ENCODE data around the gene STX1B. TPM values are rescaled to one million over a fixed set of nuclear protein-coding genes. Genes with fewer than 3 reads are reported as not detected.
A peak's percentile ranks its signal among the peaks of the same experiment; 100 is the strongest.

The STX1B gene
- polyA plus RNA-seq, 1 experiment: 4.2 TPM

GRCh38 chr16:31000671-31001382, 9.6 kb downstream of the STX1B start:
- ChIA-PET POLR2A (no interaction called here), CTCF (interaction anchor here (2.7 kb wide), 1 partner anchor 16 kb away, joined by 10 read pairs; the partner anchor contains the start of gene HSD3B7)
- TF ChIP-seq, protein P1, sequence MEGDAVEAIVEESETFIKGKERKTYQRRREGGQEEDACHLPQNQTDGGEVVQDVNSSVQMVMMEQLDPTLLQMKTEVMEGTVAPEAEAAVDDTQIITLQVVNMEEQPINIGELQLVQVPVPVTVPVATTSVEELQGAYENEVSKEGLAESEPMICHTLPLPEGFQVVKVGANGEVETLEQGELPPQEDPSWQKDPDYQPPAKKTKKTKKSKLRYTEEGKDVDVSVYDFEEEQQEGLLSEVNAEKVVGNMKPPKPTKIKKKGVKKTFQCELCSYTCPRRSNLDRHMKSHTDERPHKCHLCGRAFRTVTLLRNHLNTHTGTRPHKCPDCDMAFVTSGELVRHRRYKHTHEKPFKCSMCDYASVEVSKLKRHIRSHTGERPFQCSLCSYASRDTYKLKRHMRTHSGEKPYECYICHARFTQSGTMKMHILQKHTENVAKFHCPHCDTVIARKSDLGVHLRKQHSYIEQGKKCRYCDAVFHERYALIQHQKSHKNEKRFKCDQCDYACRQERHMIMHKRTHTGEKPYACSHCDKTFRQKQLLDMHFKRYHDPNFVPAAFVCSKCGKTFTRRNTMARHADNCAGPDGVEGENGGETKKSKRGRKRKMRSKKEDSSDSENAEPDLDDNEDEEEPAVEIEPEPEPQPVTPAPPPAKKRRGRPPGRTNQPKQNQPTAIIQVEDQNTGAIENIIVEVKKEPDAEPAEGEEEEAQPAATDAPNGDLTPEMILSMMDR (IDR thresholded peaks at IDR 0.05; ENCODE audit: low read depth, low read length): no peak

GRCh38 chr16:30998852-30999761, 11.3 kb downstream of the STX1B start:
- TF ChIP-seq, protein P1 (IDR thresholded peaks at IDR 0.05; ENCODE audit: low read depth, low read length): no peak
- POLR2A ChIA-PET: interaction anchor here (0.7 to 0.9 kb wide), 3 partner anchors 53 to 180 kb away, joined by 3 to 10 read pairs (median 3); partner anchors contain the start of genes FUS and ZNF646
- Histone ChIP-seq H3K27ac (ENCODE audit: low read depth, low read length) (peak overlapping the region; percentile 99), H3K9me3 (ENCODE audit: control insufficient read depth, insufficient read depth, low read length) (no peaks in the 10 kb centered on the region), H3K4me3 (ENCODE audit: low read depth, low read length) (no peak overlapping the region), H3K27me3 (ENCODE audit: control insufficient read depth, insufficient read depth, low read length) (no peaks in the 10 kb centered on the region)
- CTCF ChIA-PET: interaction anchor here (0.9 to 2.7 kb wide), 3 partner anchors 14 to 143 kb away, joined by 3 to 10 read pairs (median 9); partner anchors contain the start of gene HSD3B7
- no peak for DNase-seq (ENCODE audit: low read depth, low spot score)

More at GRCh38 chr16:31000671-31001382, 9.6 kb downstream of the STX1B start:
- no peaks in the 10 kb centered on the region for H3K9me3 ChIP-seq (ENCODE audit: control insufficient read depth, insufficient read depth, low read length)
- H3K4me3 ChIP-seq (ENCODE audit: low read depth, low read length): no peak overlapping the region
- no peaks in the 10 kb centered on the region for H3K27me3 ChIP-seq (ENCODE audit: control insufficient read depth, insufficient read depth, low read length)
- DNase-seq (ENCODE audit: low read depth, low spot score): no peak
- H3K27ac ChIP-seq (ENCODE audit: low read depth, low read length): no peak overlapping the region

DNA sequence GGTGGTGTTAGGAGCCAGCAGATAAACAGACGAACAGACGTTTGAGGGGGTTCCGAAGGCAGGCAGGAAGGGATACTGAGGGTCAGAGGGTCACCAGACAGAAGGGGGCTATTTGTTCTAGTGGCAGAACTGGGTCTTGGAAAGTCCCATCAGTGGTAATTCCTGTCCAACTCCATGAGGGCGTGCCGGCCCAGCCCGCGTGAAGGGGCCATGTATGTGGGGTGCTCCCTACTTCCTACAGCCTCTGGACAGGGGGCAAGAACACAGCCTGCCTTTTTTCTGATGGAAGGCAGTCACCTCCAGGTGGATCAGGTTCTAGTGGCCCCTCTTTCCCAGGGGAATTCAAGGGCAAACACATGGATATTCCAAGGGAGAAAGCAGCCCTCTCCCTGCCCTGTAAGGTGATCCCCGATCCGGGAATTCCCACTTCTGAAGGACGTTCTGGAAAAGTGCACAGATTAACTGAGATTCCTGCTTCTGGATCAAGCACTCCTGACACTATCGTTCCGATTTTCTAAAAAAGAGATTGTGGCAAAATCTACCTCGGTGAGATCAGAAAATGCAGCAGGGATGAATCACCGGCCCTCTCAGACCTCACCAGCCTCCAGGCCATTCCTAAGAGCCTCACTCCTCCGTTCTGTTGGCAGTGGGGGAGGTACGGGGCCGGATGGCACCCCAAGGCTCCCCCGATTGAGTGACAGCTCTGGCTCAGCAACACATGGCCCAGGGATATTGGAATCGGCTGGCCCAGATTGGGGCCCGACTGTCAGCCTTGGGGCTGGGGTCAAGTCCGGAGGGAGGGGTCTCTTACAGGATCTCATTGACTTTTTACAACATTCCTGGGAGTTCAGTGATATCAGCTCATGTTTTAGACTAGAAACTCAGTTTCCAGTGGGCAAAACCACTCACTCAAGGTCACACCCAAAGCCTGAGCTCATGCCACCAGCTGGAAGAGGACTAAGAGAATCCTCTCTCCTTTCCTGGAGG, 12.4 kb downstream of the STX1B start:
- POLR2A ChIA-PET: interaction anchor here (0.5 to 1.0 kb wide), 5 partner anchors 71 to 144 kb away, joined by 3 to 4 read pairs (median 3); partner anchors contain the start of genes ZNF646 and ZNF668
- peak; percentile 55 for DNase-seq (ENCODE audit: low read depth, low spot score)
- H3K9me3 ChIP-seq (ENCODE audit: control insufficient read depth, insufficient read depth, low read length): no peaks in the 10 kb centered on the region
- peak overlapping the region; percentile 99 for H3K27ac ChIP-seq (ENCODE audit: low read depth, low read length)
- TF ChIP-seq, protein P1 (IDR thresholded peaks at IDR 0.05; ENCODE audit: low read depth, low read length): no peak
- no peaks in the 10 kb centered on the region for H3K27me3 ChIP-seq (ENCODE audit: control insufficient read depth, insufficient read depth, low read length)
- CTCF ChIA-PET: interaction anchor here (0.9 to 2.7 kb wide), 4 partner anchors 13 to 144 kb away, joined by 3 to 10 read pairs (median 7); partner anchors contain the start of gene HSD3B7
- peak overlapping the region; percentile 49 for H3K4me3 ChIP-seq (ENCODE audit: low read depth, low read length)

GRCh38 chr16:30996985-30997724, 13.3 kb downstream of the STX1B start:
- TF ChIP-seq, protein P1 (IDR thresholded peaks at IDR 0.05; ENCODE audit: low read depth, low read length): no peak
- Histone ChIP-seq H3K4me3 (ENCODE audit: low read depth, low read length) (peak overlapping the region; percentile 59), H3K27ac (ENCODE audit: low read depth, low read length) (peak overlapping the region; percentile 99), H3K27me3 (ENCODE audit: control insufficient read depth, insufficient read depth, low read length) (no peaks in the 10 kb centered on the region), H3K9me3 (ENCODE audit: control insufficient read depth, insufficient read depth, low read length) (no peaks in the 10 kb centered on the region)
- ChIA-PET POLR2A (interaction anchor here (0.5 to 1.0 kb wide), 3 partner anchors 77 to 145 kb away, joined by 3 to 4 read pairs (median 3); partner anchors contain the start of genes ZNF646 and ZNF668), CTCF (interaction anchor here (1.8 kb wide), 1 partner anchor 145 kb away, joined by 5 read pairs; no protein-coding TSS in a partner anchor)
- DNase-seq (ENCODE audit: low read depth, low spot score): no peak
